Measurements from ENCODE around the gene PAX4. TPM values are rescaled to one million over a fixed set of nuclear protein-coding genes. Genes with fewer than 3 reads are reported as not detected.

The PAX4 gene
- total RNA-seq, 2 donors from 2014 or later: not detected

DNA sequence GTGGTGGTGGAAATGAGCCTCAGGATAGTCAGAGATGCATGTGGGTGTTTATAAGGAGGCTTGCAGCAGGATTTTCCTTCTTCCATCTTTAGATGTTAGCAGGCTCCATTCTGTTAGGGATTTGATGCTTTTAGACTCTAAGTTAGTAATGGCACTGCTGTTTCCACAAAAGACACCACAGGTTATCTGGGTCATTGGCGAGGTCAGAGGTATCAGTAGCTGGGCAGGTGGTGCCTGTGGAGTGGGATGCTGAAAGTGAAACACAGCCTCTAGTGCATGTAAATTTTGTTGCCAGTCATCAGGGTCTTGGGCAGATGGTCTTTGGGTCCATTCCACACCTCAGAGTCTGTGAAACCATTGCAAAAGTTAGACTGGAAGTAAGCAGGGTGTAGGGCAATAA, 833 bp upstream of the PAX4 start:
- Mint-ChIP-seq H3K9me3 (no peaks in the 10 kb centered on the region), H3K4me1 (ENCODE audit: low read depth) (peaks cover 17% of the 10 kb centered on the region), H3K36me3 (ENCODE audit: insufficient read depth in 2 of 2) (no peaks in the 10 kb centered on the region), H3K27ac (no peak overlapping the region), H3K4me3 (no peak overlapping the region), H3K27me3 (ENCODE audit: low read depth) (peaks cover 68% of the 10 kb centered on the region)
- DNase-seq (no peak), ATAC-seq (replicated peaks in 1 of 2) (no peak)

DNA sequence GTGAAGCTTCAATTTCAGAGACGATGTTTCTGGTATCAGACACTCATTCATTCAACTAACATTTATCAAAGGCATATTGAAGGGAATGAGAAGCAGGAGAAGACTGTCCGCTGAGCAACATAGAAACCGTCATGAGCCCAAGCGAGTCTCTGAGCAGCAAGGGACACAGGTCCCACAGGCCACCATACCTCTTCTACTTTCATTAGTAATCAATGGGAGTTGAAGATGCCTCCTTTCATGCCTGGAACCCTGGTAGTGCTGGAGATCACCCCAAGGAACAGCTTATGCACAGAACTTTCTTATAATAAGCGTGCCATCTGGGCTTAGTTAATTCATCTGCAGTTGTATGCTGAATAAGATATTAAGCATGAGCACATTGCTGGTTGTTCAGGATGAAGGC, 1.2 kb downstream of the PAX4 start:
- H3K4me3 Mint-ChIP-seq: no peak overlapping the region
- H3K27ac Mint-ChIP-seq: no peak overlapping the region
- H3K27me3 Mint-ChIP-seq (ENCODE audit: low read depth): peaks cover 64% of the 10 kb centered on the region
- no peak for DNase-seq
- ATAC-seq (replicated peaks in 1 of 2): no peak
- H3K4me1 Mint-ChIP-seq (ENCODE audit: low read depth): peaks cover 17% of the 10 kb centered on the region
- H3K9me3 Mint-ChIP-seq: peaks cover 0 to 4% of the 10 kb centered on the region in 2 donors
- no peaks in the 10 kb centered on the region for H3K36me3 Mint-ChIP-seq (ENCODE audit: insufficient read depth in 2 of 2)

DNA sequence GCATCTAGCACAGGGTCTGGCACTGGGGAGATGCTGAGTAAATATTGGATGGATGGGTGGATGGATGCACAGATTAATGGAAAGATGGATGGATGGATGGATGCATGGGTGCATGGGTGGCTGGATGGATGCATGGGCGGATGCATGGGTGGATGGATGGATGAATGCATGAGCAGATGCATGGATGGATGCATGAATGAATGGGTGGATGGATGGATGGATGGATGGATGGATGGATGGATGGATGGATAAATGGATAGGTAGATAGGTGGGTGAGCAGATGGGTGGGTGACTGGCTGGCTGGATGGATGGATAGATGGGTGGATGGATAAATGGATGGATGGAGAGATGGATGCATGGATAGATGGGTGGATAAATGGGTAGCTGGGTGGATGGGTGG, 5.7 kb downstream of the PAX4 start:
- ATAC-seq (replicated peaks in 1 of 2): no peak
- Mint-ChIP-seq H3K4me3 (no peak overlapping the region), H3K27ac (no peak overlapping the region), H3K27me3 (ENCODE audit: low read depth) (peaks cover 25% of the 10 kb centered on the region), H3K36me3 (ENCODE audit: insufficient read depth in 2 of 2) (no peaks in the 10 kb centered on the region), H3K9me3 (peaks cover 2 to 4% of the 10 kb centered on the region in 2 donors), H3K4me1 (ENCODE audit: low read depth) (no peaks in the 10 kb centered on the region)
- no peak for DNase-seq

DNA sequence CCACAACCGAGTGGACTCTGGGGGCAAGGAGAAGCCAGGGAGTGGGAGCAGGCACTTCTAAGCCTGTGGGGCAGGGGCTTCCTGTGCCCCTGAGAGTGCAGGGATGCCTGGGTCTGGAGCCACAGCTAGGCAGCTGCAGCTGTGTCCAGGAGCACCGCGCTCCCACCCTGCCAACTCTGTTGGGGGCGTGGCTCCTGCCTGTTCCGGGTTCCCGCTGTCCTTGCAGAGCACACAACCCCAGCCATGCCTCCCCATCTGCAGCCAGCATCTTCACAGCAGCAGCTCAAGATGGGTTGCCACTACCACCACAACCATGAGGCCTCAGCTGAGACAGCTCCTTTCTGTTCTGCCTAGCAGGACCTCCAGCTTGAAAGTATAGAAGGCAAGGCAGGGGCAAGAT, 8.6 kb downstream of the PAX4 start:
- DNase-seq: no peak
- Mint-ChIP-seq H3K36me3 (ENCODE audit: insufficient read depth in 2 of 2) (no peaks in the 10 kb centered on the region), H3K9me3 (peaks cover 2 to 4% of the 10 kb centered on the region in 2 donors), H3K27me3 (ENCODE audit: low read depth) (peaks cover 9% of the 10 kb centered on the region), H3K4me1 (ENCODE audit: low read depth) (no peaks in the 10 kb centered on the region), H3K27ac (no peak overlapping the region), H3K4me3 (no peak overlapping the region)
- ATAC-seq (replicated peaks in 1 of 2): no peak

DNA sequence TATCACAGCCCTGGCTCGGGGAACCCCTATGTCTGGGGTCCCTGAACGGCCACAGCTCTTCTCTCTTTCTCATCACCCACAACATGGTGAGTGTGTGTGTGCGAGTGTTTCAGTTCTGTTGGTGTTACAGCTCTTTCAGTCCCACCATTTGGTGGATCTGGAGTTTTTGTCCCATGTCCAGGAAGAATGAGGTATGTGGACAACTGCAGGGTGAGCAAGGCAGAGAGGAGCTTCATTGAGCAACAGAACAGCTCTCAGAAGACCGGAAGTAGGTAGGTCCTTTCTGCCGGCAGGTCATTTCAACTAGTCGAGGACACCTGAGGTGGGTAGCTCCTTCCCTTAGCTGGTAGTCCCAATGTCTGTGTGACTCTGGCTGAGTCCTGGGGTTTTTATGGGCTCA, 9.5 kb downstream of the PAX4 start:
- Mint-ChIP-seq H3K4me3 (no peak overlapping the region), H3K9me3 (peaks cover 2 to 4% of the 10 kb centered on the region in 2 donors), H3K27ac (no peak overlapping the region), H3K36me3 (ENCODE audit: insufficient read depth in 2 of 2) (no peaks in the 10 kb centered on the region), H3K27me3 (ENCODE audit: low read depth) (peaks cover 9% of the 10 kb centered on the region), H3K4me1 (ENCODE audit: low read depth) (no peaks in the 10 kb centered on the region)
- no peak for ATAC-seq (replicated peaks in 1 of 2)
- no peak for DNase-seq

DNA sequence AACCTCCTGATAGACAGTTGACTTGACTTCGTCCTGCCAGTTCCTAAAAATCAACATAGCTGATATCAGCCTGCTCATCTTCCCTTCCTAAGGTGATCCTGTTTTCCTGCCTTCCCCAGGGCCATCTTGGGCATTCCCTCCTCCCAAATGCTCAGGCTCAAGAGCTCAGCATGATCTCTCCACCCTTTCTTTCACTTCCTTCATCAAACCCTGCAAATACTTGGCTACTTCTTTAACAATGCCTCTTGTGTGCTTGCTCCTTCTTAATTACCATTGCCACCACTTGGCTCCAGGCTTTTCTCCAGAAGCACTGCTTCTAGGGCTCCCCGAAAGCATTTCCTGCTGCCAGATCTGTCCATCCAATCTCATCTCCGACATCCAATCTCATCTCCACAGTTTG, 17.1 kb downstream of the PAX4 start:
- ATAC-seq (replicated peaks in 1 of 2) (no peak), DNase-seq (no peak)
- H3K4me3 Mint-ChIP-seq: no peak overlapping the region

DNA sequence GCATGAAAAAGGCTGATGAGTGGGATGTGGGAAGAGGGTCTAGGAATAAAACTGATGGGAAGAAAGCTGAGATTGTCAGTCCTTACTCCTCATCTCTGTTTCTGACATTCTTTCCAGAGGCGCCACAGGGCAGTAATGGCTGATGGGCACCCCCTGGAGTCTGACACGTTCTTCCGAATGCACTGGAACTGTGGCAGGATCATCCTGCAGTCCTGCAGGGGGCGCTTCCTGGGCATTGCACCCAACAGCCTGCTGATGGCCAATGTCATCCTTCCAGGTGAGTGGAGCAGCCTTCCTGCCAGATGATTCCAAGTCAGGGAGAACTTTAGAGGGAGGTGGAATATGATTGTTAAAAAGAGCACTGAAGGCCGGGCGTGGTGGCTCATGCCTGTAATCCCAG, 19.6 kb downstream of the PAX4 start:
- no peaks in the 10 kb centered on the region for H3K36me3 Mint-ChIP-seq (ENCODE audit: insufficient read depth in 2 of 2)
- no peak overlapping the region for H3K4me3 Mint-ChIP-seq
- no peak for DNase-seq
- H3K27ac Mint-ChIP-seq: no peak overlapping the region
- ATAC-seq (replicated peaks in 1 of 2): no peak
- no peaks in the 10 kb centered on the region for H3K27me3 Mint-ChIP-seq (ENCODE audit: low read depth)
- H3K4me1 Mint-ChIP-seq (ENCODE audit: low read depth): peaks cover 9% of the 10 kb centered on the region
- H3K9me3 Mint-ChIP-seq: no peaks in the 10 kb centered on the region

More for the DNA sequence above, 17.1 kb downstream of the PAX4 start:
- no peaks in the 10 kb centered on the region for H3K36me3 Mint-ChIP-seq (ENCODE audit: insufficient read depth in 2 of 2)
- H3K9me3 Mint-ChIP-seq: no peaks in the 10 kb centered on the region
- no peaks in the 10 kb centered on the region for H3K27me3 Mint-ChIP-seq (ENCODE audit: low read depth)
- H3K27ac Mint-ChIP-seq: no peak overlapping the region
- no peaks in the 10 kb centered on the region for H3K4me1 Mint-ChIP-seq (ENCODE audit: low read depth)

DNA sequence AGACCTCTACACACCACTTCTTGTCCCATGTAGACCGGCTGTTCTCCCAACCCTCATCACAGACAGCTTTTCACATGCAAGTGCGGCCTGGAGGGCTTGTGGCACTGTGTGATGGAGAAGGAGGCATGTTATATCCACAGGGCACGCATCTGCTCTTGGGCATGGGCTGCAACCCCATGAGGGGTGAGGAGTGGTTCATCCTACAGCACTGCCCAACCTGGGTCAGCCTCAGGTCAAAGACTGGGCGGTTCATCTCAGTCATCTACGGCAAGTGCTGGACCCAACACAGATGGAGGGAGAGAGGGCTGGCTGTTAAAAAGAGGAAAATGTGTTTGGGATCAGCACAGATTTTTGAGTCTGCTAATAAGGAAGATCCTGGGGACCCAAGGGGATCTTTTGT, 22.2 kb downstream of the PAX4 start:
- H3K4me1 Mint-ChIP-seq (ENCODE audit: low read depth): peaks cover 18% of the 10 kb centered on the region
- H3K36me3 Mint-ChIP-seq (ENCODE audit: insufficient read depth in 2 of 2): peaks cover 0 to 6% of the 10 kb centered on the region in 2 donors
- DNase-seq (no peak), ATAC-seq (replicated peaks in 1 of 2) (no peak)
- no peaks in the 10 kb centered on the region for H3K27me3 Mint-ChIP-seq (ENCODE audit: low read depth)
- no peaks in the 10 kb centered on the region for H3K9me3 Mint-ChIP-seq
- peak overlapping the region; percentile 45 for H3K27ac Mint-ChIP-seq
- H3K4me3 Mint-ChIP-seq: no peak overlapping the region

DNA sequence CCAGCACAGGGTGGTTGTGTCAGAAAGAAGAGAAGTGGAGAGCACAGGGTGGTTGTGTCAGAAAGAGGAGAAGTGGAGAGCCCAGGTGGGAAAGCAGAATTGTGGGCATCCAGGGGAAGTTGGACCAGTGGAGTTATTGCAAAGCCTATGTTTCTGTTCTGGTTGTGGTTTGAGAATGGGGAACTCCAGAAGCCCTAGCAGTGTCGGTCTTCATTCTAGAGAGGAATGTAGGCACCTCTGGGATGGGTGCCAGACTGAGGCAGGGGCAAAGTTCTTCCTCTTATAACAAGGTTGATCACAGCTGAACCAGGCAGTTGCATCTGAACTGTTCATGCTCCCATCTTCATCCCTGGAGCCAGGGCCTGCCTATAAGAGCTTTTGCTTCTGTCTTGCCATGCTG, 23.5 kb downstream of the PAX4 start:
- H3K4me1 Mint-ChIP-seq (ENCODE audit: low read depth): peaks cover 24% of the 10 kb centered on the region
- H3K27ac Mint-ChIP-seq: no peak overlapping the region
- H3K36me3 Mint-ChIP-seq (ENCODE audit: insufficient read depth in 2 of 2): peaks cover 0 to 6% of the 10 kb centered on the region in 2 donors
- ATAC-seq (replicated peaks in 1 of 2): no peak
- DNase-seq: no peak
- H3K4me3 Mint-ChIP-seq: no peak overlapping the region
- H3K9me3 Mint-ChIP-seq: no peaks in the 10 kb centered on the region
- no peaks in the 10 kb centered on the region for H3K27me3 Mint-ChIP-seq (ENCODE audit: low read depth)

DNA sequence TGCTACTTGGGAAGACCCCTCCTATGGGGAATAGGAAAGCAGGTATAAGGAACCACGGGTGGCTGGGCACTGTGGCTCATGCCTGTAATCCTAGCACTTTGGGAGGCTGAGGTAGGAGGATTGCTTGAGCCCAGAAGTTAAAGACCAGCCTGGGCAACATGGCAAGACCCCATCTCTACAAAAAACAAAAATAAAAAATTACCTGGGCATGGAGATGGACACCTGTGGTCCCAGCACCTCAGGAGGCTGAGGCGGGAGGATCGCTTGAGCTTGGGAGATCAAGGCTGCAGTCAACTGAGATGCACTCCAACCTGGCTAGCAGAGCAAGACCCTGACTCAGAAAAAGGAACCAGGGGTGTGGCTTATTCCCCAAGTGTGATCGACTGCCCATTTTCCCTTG, 25.4 kb downstream of the PAX4 start:
- ATAC-seq (replicated peaks in 1 of 2) (no peak), DNase-seq (no peak)
- Mint-ChIP-seq H3K9me3 (no peaks in the 10 kb centered on the region), H3K36me3 (ENCODE audit: insufficient read depth in 2 of 2) (peaks cover 2 to 6% of the 10 kb centered on the region in 2 donors), H3K4me1 (ENCODE audit: low read depth) (peaks cover 33% of the 10 kb centered on the region), H3K27me3 (ENCODE audit: low read depth) (no peaks in the 10 kb centered on the region), H3K4me3 (no peak overlapping the region), H3K27ac (no peak overlapping the region)

DNA sequence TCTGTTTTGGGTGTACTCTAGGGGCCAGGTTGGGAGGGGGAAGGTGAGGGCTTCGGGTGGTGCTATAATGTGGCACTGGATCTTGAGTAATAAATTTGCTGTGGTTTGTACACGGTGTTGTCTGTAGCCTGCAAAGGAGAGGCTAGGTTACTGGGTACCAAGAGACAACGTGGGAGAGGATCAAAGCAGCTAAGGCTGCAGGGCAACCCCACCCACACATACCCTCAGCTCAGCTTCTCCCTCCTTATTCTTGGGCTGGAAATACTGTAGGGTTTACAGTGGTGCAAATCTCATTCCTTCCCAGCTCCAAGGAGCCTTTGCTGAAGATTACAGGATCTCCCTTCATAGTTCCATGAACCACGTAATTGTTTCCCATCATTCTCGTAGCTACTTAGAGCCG, 26.4 kb downstream of the PAX4 start:
- Mint-ChIP-seq H3K9me3 (no peaks in the 10 kb centered on the region), H3K4me1 (ENCODE audit: low read depth) (peaks cover 37% of the 10 kb centered on the region), H3K4me3 (no peak overlapping the region), H3K36me3 (ENCODE audit: insufficient read depth in 2 of 2) (peaks cover 2 to 6% of the 10 kb centered on the region in 2 donors), H3K27ac (no peak overlapping the region), H3K27me3 (ENCODE audit: low read depth) (no peaks in the 10 kb centered on the region)
- ATAC-seq (replicated peaks in 1 of 2): no peak
- DNase-seq: no peak

DNA sequence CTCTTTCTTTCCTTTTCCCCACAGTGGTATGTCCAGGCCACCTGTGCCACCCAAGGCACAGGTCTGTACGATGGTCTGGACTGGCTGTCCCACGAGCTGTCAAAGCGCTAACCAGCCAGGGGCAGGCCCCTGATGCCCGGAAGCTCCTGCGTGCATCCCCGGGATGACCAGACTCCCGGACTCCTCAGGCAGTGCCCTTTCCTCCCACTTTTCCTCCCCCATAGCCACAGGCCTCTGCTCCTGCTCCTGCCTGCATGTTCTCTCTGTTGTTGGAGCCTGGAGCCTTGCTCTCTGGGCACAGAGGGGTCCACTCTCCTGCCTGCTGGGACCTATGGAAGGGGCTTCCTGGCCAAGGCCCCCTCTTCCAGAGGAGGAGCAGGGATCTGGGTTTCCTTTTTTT, 26.8 kb downstream of the PAX4 start:
- no peak overlapping the region for H3K4me3 Mint-ChIP-seq
- H3K27ac Mint-ChIP-seq: no peak overlapping the region
- H3K4me1 Mint-ChIP-seq (ENCODE audit: low read depth): peaks cover 38% of the 10 kb centered on the region
- H3K9me3 Mint-ChIP-seq: no peaks in the 10 kb centered on the region
- H3K36me3 Mint-ChIP-seq (ENCODE audit: insufficient read depth in 2 of 2): peaks cover 2 to 6% of the 10 kb centered on the region in 2 donors
- no peak for ATAC-seq (replicated peaks in 1 of 2)
- DNase-seq: no peak
- H3K27me3 Mint-ChIP-seq (ENCODE audit: low read depth): no peaks in the 10 kb centered on the region

DNA sequence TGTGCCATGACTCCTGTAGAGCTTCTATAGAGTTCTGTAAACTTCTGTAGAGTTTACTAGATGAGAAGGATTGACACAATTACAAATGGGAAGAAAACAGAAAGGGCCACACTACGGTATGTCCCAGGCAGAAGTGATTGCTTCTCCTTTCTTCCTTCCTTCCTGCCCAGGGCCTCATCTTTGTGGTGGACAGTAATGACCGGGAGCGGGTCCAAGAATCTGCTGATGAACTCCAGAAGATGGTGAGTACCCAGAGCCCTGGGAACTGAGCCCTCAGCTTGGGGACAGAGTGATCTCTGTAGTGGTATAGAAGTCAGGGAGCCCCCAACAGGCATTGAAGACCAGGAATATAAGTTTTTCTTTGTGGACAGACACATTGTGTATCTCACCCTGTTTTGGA, 28.0 kb downstream of the PAX4 start:
- Mint-ChIP-seq H3K9me3 (no peaks in the 10 kb centered on the region), H3K4me1 (ENCODE audit: low read depth) (peaks cover 44% of the 10 kb centered on the region), H3K27me3 (ENCODE audit: low read depth) (no peaks in the 10 kb centered on the region), H3K4me3 (peak overlapping the region; percentile 91 to 97), H3K27ac (peak overlapping the region; percentile 45), H3K36me3 (ENCODE audit: insufficient read depth in 2 of 2) (peaks cover 2 to 7% of the 10 kb centered on the region in 2 donors)
- DNase-seq (no peak), ATAC-seq (replicated peaks in 1 of 2) (no peak)

DNA sequence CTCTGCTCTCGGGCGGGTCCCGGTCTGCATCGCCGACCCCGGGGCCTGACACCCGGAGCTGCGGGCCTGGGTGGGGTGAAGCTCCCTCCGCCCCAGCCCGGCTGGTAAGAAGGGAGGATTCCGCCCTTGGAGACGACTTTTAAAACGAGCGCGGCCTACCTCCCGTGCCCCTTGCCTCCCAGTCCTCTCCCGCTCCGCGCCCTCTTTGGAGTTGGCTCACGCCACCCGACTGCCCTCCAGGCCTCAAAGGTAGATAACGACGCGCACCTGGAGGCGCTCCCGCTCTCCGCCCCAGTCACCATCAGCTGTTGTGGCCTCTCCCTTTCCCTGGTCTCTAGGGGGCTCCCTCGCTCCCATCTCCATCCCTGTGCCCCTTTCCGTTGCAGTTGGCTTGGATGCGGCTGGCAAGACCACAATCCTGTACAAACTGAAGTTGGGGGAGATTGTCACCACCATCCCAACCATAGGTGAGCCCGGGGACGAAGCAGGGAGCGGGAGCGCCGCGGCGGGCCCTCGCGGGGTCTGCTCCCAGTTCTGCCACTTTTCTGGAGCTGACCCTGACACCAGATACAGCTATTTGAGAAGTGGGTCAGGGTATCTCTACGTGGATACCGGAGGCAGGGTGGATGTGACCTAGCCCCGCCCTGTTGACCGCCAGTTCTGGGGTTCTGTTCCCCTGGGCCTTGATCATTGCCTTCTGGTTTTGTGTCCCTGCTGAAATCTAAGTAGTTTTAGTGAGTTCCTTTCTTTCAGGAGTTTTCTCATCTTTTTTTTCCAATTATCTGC, 29.1 kb downstream of the PAX4 start:
- DNase-seq (peak; percentile 39 to 42), ATAC-seq (replicated peaks in 1 of 2) (peak; percentile 6 to 16)
- no peaks in the 10 kb centered on the region for H3K9me3 Mint-ChIP-seq
- H3K36me3 Mint-ChIP-seq (ENCODE audit: insufficient read depth in 2 of 2): peaks cover 2 to 7% of the 10 kb centered on the region in 2 donors
- peak overlapping the region; percentile 91 to 97 for H3K4me3 Mint-ChIP-seq
- H3K27me3 Mint-ChIP-seq (ENCODE audit: low read depth): no peaks in the 10 kb centered on the region
- H3K27ac Mint-ChIP-seq: peak overlapping the region; percentile 72
- H3K4me1 Mint-ChIP-seq (ENCODE audit: low read depth): peaks cover 45% of the 10 kb centered on the region

Data from activated T-cell treated with anti-CD3 and anti-CD28 coated beads, Interleukin-2, amount 50 U/mL, for 72 hours (primary cell).